ENCODE results near the gene EMILIN3.

EMILIN3 gene

DNA sequence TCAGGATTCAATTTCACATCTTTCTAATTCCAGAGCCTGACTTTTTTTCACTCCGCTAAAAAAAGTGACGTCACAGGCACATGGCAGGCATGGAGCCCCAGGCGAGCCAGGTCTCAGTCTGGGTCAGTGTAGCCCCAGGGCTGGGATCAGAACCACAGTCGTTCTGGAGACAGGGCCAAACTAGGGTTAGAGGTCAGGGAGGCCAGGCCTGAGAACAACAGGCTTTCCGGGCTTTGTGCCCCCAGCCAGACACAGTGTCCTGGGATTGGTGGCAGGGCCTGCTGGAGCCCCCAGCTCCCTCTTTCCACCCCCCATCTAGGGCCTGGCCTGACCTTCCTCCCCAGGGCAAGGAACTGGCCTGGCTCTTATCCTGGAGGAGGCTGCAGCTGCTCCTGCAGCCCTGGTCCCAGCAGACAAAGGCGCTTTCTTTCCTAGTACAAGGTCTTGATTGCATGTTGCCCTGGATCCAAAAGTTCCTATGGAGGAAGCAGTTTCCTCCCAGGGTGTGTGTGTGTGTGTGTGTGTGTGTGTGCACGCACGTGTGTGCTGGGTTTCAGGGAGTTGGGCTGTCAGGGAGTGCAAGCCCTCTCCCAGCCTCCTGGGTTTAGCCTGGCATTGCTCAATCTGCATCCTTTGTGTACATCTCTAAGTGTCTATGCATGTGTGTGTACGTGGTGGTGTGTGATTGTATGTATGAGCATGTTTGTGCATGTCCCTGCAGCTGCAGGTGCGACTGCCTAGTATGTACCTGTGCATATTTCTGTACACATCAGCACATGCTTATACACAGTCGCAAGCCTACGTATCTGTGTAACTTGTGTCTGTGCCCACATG lies 26.5 kb upstream of the EMILIN3 start:
- TF ChIP-seq, protein P1, sequence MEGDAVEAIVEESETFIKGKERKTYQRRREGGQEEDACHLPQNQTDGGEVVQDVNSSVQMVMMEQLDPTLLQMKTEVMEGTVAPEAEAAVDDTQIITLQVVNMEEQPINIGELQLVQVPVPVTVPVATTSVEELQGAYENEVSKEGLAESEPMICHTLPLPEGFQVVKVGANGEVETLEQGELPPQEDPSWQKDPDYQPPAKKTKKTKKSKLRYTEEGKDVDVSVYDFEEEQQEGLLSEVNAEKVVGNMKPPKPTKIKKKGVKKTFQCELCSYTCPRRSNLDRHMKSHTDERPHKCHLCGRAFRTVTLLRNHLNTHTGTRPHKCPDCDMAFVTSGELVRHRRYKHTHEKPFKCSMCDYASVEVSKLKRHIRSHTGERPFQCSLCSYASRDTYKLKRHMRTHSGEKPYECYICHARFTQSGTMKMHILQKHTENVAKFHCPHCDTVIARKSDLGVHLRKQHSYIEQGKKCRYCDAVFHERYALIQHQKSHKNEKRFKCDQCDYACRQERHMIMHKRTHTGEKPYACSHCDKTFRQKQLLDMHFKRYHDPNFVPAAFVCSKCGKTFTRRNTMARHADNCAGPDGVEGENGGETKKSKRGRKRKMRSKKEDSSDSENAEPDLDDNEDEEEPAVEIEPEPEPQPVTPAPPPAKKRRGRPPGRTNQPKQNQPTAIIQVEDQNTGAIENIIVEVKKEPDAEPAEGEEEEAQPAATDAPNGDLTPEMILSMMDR (IDR thresholded peaks at IDR 0.05; ENCODE audit: control extremely low read depth, extremely low read depth, low read depth, missing control alignments) = no peak
- no peak for DNase-seq (ENCODE audit: extremely low spot score)
- CTCF ChIA-PET = no interaction called here
- POLR2A ChIA-PET = no interaction called here

- CTCF ChIA-PET = no interaction called here
- POLR2A ChIA-PET = no interaction called here
- TF ChIP-seq, protein P1 (IDR thresholded peaks at IDR 0.05; ENCODE audit: control extremely low read depth, extremely low read depth, low read depth, missing control alignments) = no peak
- DNase-seq (ENCODE audit: extremely low spot score) = no peak
Measured at GRCh38 chr20:41392295-41392694, 25.7 kb upstream of the EMILIN3 start.

GRCh38 chr20:41391587-41392001 lies 25.0 kb upstream of the EMILIN3 start:
- CTCF ChIA-PET = no interaction called here
- no peak for DNase-seq (ENCODE audit: extremely low spot score)

GRCh38 chr20:41390889-41391288 lies 24.3 kb upstream of the EMILIN3 start:
- POLR2A ChIA-PET = no interaction called here
- DNase-seq (ENCODE audit: extremely low spot score) = no peak
- TF ChIP-seq, protein P1 (IDR thresholded peaks at IDR 0.05; ENCODE audit: control extremely low read depth, extremely low read depth, low read depth, missing control alignments) = no peak
- CTCF ChIA-PET = no interaction called here

More at GRCh38 chr20:41391587-41392001, 25.0 kb upstream of the EMILIN3 start:
- POLR2A ChIA-PET = no interaction called here
- TF ChIP-seq, protein P1 (IDR thresholded peaks at IDR 0.05; ENCODE audit: control extremely low read depth, extremely low read depth, low read depth, missing control alignments) = no peak

- POLR2A ChIA-PET = no interaction called here
- TF ChIP-seq, protein P1 (IDR thresholded peaks at IDR 0.05; ENCODE audit: control extremely low read depth, extremely low read depth, low read depth, missing control alignments) = no peak
- no peak for DNase-seq (ENCODE audit: extremely low spot score)
- CTCF ChIA-PET = interaction anchor here (1.0 kb wide), 1 partner anchor 18 kb away, joined by 4 read pairs; no protein-coding TSS in a partner anchor
Measured at GRCh38 chr20:41387444-41387851, 20.8 kb upstream of the EMILIN3 start.

DNA sequence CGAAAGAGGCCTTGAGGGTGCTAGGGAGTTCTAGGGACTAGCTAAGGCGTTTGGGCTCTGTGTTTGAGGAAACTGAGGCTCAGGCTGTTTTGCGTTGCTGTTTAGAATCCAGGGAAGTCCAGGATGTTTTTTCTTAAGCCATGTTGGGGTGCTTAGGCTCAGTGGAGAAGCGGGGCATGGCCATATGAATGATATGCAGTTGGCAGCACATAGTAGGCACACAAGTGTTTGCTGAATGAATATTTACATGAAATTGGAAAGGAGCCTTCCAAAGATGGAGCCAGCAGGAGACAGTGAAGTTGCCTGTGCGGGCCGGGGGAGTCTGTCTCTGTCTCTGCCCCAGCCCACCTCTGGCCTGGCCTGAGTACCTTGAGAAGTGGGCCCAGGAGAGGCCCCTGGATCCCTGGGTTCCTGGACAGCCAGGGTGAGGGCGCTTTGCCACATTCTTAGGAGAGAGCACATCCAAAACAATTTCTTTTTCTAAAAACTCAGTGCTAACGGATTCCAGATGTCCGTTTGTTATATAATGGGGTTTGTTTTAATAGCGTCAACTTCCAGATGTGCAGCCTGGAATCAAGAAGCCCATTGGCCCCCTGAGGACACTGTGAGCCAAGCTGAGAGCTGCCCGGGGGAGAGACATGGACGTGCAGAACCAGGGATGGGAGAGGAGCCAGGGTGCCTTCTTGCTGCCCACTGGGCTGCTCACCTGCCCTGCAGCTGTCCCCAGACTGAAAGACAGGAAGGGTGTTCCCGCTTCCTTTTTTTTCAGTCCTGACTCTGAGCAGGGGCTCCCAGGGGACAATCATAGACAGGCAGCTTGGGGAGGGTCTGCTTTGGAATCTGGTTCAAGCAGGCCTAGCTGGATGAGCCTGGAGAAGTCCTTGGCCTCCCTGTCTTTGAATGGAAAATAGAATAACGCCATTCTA lies 20.1 kb upstream of the EMILIN3 start:
- TF ChIP-seq, protein P1 (IDR thresholded peaks at IDR 0.05; ENCODE audit: control extremely low read depth, extremely low read depth, low read depth, missing control alignments) = no peak
- ChIA-PET POLR2A (no interaction called here), CTCF (interaction anchor here (1.0 to 1.2 kb wide), 2 partner anchors 10 to 17 kb away, joined by 3 to 4 read pairs; no protein-coding TSS in a partner anchor)
- no peak for DNase-seq (ENCODE audit: extremely low spot score)

Data from GM10248 (cell line).